Measurements from ENCODE around the gene WDR86. TPM values are rescaled to one million over a fixed set of nuclear protein-coding genes. Genes with fewer than 3 reads are reported as not detected.

Gene WDR86
- total RNA-seq, 2 donors from 2014 or later: 8.5 TPM; not detected in 1

- H3K36me3 ChIP-seq: peaks cover 33% of the 10 kb centered on the region
- DNase-seq (ENCODE audit: low spot score): no peak
- H3K9me3 ChIP-seq: no peaks in the 10 kb centered on the region
- no peaks in the 10 kb centered on the region for H3K27me3 ChIP-seq (replicated peaks; ENCODE audit: insufficient read depth)
- no peak overlapping the region for H3K4me3 ChIP-seq
- peaks cover 7 to 21% of the 10 kb centered on the region in 2 donors for H3K4me1 ChIP-seq (ENCODE audit: control insufficient read depth in 1 of 2, low read depth in 2 of 2)
- H3K27ac ChIP-seq: no peak overlapping the region
- ATAC-seq (ENCODE audit: insufficient number of reproducible peaks, low FRiP score, low read depth): no peak
- no peak for TF ChIP-seq CTCF (IDR thresholded peaks at IDR 0.05)
Measured at GRCh38 chr7:151372612-151373265, 37.1 kb downstream of the WDR86 start.

GRCh38 chr7:151371266-151371665, 38.6 kb downstream of the WDR86 start:
- no peak overlapping the region for H3K27ac ChIP-seq
- H3K36me3 ChIP-seq: peaks cover 20% of the 10 kb centered on the region
- H3K4me3 ChIP-seq: no peak overlapping the region
- ATAC-seq (ENCODE audit: insufficient number of reproducible peaks, low FRiP score, low read depth) (no peak), DNase-seq (ENCODE audit: low spot score) (no peak)
- no peak for TF ChIP-seq CTCF (IDR thresholded peaks at IDR 0.05)
- H3K27me3 ChIP-seq (replicated peaks; ENCODE audit: insufficient read depth): no peaks in the 10 kb centered on the region
- no peaks in the 10 kb centered on the region for H3K9me3 ChIP-seq
- H3K4me1 ChIP-seq (ENCODE audit: control insufficient read depth in 1 of 2, low read depth in 2 of 2): peaks cover 18 to 36% of the 10 kb centered on the region in 2 donors

GRCh38 chr7:151368136-151368571, 41.7 kb downstream of the WDR86 start:
- ATAC-seq (ENCODE audit: insufficient number of reproducible peaks, low FRiP score, low read depth) (peak; percentile 67), DNase-seq (ENCODE audit: low spot score) (peak; percentile 54)
- TF ChIP-seq CTCF (IDR thresholded peaks at IDR 0.05): peak; percentile 97
- Histone ChIP-seq H3K27ac (peak overlapping the region in 1 of 2 donors; percentile 74), H3K4me1 (ENCODE audit: control insufficient read depth in 1 of 2, low read depth in 2 of 2) (peaks cover 26 to 47% of the 10 kb centered on the region in 2 donors), H3K27me3 (replicated peaks; ENCODE audit: insufficient read depth) (no peaks in the 10 kb centered on the region), H3K36me3 (no peaks in the 10 kb centered on the region), H3K9me3 (no peaks in the 10 kb centered on the region), H3K4me3 (no peak overlapping the region)

- peak overlapping the region; percentile 74 to 75 for H3K27ac ChIP-seq
- no peaks in the 10 kb centered on the region for H3K36me3 ChIP-seq
- no peak for TF ChIP-seq CTCF (IDR thresholded peaks at IDR 0.05)
- no peaks in the 10 kb centered on the region for H3K9me3 ChIP-seq
- no peak for ATAC-seq (ENCODE audit: insufficient number of reproducible peaks, low FRiP score, low read depth)
- no peak for DNase-seq (ENCODE audit: low spot score)
- no peak overlapping the region for H3K4me3 ChIP-seq
- no peaks in the 10 kb centered on the region for H3K27me3 ChIP-seq (replicated peaks; ENCODE audit: insufficient read depth)
- H3K4me1 ChIP-seq (ENCODE audit: control insufficient read depth in 1 of 2, low read depth in 2 of 2): peaks cover 26 to 47% of the 10 kb centered on the region in 2 donors
Measured at GRCh38 chr7:151367284-151367683, 42.6 kb downstream of the WDR86 start.

GRCh38 chr7:151366880-151367222, 43.0 kb downstream of the WDR86 start:
- TF ChIP-seq CTCF (IDR thresholded peaks at IDR 0.05): no peak
- Histone ChIP-seq H3K27ac (peak overlapping the region; percentile 74 to 75), H3K27me3 (replicated peaks; ENCODE audit: insufficient read depth) (no peaks in the 10 kb centered on the region), H3K9me3 (no peaks in the 10 kb centered on the region), H3K36me3 (no peaks in the 10 kb centered on the region), H3K4me3 (peak overlapping the region; percentile 32), H3K4me1 (ENCODE audit: control insufficient read depth in 1 of 2, low read depth in 2 of 2) (peaks cover 26 to 47% of the 10 kb centered on the region in 2 donors)
- DNase-seq (ENCODE audit: low spot score): no peak
- ATAC-seq (ENCODE audit: insufficient number of reproducible peaks, low FRiP score, low read depth): peak; percentile 73
